Activated CD4-positive, alpha-beta T cell treated with anti-CD3 and anti-CD28 coated beads, Interleukin-2, amount 50 U/mL, for 4 hours (primary cell): ENCODE results near the gene RALB.

ENCODE experiments used
- DNase-seq, 2 experiments: peaks; one replicate each; pipeline ENCODE4 v3.0.0-alpha.2; 2020

RALB gene

DNA sequence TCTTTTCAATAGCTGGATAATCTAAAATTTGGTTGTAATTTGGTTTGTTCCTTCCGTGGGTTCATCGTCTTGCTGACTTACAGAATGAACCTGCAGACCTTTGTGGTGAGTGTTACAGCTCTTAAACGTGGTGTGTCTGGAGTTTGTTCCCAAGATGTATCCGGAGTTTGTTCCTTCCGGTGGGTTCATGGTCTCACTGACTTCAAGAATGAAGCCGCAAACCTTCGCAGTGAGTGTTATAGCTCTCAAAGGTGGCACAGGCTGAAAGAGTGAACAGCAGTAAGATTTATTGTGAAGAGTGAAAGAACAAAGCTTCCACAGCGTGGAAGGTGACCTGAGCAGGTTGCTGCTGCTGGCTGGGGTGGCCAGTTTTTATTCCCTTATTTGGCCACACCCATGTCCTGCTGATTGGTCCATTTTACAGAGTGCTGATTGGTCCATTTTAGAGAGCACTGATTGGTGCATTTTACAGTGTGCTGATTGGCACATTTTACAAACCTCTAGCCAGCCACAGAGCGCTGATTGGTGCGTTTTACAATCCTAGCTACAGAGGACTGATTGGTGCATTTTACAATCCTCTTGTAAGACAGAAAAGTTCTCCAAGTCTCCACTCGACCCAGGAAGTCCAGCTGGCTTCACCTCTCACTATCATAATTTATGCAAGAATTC lies 16.6 kb downstream of the RALB start:
- no peak for DNase-seq

DNA sequence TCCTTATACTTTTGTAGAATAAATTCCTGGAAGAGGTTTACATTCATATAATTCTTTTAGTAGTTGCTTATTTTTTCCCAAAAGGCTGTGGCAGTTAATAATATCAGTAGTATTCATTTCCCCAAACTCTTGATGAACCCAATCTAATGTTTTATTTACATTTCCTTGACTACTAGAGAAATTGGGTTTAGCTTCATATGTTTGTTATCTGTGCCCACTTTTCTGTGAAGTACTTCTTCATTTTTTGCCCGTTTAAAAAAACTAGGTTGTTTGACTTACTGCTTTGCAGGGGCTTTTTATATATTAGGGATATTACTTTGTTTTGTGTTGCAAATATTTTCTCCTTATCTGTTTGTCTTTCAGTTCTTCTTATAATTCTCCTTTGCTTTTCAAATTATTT lies 17.2 kb downstream of the RALB start:
- no peak for DNase-seq

DNA sequence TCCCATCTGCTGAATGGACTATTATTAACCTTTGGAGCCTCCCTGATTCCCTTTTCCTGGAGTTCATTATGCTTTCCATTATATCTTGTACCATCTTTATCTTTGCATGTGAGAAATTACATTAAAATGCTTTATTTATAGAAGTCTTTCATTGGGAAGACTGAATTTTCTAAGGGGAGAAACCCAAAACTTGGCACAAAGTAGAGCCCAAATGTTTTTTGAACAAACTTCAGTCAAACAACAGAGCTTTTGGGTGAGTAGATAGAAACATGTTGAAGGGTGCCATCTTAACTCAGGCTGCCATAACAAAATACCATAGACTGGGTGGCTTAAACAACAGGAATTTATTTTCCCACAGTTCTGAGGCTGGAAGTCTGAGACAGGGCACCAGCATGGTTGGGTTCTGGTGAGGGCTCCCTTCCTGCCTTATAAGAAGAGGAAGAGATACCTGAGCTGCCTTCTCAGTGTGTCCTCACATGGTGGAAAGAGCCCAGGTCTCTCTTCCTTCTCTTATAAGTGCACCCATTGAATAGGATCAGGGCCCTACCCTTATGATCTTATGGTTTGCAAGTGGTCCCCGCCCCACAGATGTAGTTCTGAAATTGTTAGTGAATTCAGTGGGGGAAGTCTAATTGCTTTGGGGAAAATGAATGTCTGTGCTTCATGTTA lies 19.2 kb downstream of the RALB start:
- DNase-seq = no peak

DNA sequence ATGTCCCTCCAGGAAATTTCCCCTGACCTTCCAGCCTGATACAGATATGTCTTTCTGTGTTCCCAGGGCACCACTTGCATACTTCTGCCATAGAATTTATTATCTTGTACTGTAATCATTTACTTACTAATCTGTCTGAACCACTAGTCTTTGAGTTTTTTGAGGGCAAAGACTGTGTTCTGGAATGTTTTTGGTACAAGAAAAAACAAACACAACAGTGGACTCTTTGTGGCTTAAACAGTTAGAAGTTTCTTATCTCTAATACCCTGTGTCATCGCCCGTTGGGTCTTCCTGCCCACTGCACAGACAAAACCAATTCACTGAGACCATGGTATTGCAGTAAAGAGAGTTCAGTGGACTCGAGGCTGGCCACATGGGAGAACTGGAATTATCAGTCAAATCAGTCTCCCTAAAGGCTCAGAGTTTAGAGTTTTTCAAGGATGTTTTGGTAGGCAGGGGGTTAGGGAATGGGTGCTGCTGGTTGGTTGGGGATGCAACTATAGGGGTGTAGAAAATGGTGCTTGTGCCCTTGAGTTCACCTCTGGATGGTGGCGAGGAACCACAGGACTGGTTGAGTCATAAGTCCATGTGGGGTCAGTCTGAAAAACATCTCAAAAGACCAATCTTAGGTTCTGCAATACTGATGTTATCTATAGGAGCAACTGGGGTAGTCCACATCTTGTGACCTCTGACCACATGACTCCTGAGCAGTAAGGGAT lies 20.3 kb downstream of the RALB start:
- no peak for DNase-seq

DNA sequence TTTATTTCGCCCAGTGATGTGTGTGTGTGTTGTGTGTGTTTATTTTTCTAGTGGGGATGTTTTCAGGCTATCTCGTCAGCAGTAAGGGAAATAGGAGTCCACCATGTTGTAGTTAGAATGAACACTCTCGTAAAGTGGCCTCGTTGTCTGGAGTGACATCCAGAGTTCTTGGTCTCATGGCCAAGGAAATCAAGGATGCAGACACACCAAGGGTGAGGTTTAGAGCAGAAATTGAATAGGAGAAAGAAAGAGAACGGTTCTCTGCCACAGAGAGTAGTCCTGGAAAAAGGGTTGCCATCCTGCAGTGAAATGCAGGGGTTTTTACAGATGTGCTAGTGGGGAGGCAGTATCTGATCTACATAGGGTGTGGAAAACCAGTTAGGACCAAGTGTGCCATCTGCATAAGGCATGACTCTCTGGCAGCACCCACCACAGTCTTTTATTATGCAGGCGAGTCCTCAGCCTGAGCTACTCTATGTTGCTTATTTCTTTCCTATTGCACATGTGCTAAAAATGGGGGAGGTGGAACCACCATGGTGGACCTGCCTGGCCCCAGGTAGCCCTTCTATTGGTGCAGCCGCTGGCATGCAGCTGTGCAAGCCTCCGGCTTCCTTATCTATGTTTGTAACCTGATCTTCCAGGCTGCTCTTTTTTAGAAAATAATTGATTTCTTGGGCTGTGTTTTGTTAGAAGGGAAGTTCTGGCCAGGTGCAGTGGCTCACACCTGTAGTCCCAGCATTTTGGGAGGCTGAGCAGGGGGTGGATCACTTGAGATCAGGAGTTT lies 23.2 kb downstream of the RALB start:
- no peak for DNase-seq

DNA sequence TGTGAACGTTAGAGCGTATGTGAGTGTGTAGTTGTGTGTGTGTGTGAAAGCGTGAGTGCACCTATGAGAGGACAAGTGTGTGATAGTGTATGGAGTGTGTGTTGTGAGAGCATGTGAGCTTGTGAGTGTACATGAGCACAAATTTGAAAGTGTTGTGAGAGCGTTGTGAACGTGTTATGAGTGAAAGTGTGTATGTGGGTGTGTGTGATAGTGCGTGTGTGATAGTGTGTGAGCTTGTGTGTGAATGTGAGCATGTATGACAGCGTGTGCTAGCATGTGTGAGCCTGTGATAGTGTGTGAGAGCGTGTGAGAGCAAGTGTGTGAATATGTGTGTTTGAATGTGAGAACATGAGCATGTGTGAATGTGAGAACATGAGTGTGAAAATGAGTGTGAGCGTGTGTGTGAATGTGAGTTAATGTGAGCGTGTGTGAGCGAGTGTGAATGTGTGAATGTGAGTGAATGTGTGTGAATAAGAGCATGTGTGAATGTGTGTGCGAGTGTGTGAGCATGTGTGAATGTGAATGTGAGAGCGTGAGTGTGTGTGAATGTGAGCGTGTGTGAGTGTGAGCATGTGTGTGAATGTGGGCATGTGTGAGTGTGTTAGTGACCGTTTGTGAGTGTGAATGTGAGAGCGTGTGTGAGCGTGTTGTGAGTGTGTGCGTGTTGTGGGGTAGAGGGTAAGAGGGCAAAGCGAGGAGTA lies 25.0 kb downstream of the RALB start:
- no peak for DNase-seq

DNA sequence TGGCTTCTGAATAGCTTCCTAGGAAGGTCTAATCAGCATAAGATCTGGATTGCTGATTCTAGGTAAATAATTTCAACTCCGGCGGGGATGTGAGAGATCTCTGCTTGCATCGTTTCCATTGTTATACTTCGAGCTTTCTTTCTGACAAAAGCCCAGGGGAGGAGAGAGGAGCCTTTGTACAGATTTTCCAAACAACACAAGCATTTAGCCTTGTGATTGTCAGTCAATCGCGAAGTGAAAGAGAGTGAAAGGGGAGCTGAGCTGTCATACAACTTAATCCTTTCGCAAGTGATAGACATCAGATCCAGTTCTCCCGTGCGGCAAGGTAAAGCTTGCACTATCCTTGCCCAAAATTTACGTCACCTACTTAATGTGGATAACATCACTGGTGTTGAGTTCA lies 26.2 kb downstream of the RALB start:
- DNase-seq = no peak

DNA sequence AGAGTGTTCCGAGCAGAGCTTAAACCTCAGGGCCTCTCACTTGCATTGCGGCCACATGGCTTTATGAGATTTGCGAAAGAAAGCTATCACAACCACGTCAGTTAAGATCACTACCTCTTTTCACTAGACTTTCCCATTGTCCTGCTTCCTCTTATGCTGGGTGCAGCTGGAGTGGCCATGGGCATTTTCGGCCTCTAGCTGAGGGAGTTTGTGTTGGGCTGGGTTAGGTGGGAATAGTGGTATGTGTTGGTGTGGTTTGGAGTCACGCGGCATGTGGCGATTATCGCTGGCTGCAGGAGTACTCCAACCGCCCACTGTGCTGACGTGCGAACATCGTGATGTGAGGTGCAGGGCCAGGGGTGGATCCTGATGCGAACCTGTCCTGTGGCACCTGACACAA lies 27.1 kb downstream of the RALB start:
- no peak for DNase-seq

DNA sequence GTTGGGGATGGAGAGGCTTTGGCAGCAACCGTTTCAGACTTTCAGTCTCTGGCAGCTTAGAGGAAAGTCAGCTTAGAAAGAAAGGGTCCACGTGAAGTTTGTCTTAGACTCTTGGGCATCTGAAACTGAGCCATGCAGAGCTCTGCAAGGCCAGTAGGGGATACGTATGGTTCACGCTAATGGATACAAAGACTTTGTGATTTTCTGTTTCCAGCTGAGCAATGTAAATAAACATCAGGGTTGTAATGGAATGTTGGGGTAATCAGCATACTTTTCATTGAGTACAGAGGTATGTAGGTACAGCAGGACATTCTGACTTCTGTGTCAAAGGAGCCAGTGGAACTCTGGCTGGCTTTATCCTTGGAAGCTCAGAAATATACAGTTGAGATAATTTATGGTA lies 31.0 kb downstream of the RALB start:
- DNase-seq = no peak

DNA sequence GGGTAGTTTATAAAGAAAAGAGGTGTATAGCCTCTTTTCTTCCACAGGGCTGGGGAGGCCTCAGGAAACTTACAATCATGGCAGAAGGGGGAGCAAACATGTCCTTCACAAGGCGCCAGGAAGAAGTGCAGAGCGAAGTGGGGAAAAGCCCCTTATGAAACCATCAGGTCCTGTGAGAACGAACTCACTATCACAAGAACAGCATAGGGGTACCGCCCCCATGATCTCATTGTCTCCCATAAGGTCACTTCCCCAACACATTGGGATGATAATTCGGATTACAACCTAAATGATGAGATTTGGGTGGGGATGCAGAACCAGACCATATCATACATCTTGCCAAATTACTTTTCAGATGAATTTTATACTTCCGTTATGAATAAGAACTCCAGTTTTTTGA lies 32.4 kb downstream of the RALB start:
- no peak for DNase-seq

DNA sequence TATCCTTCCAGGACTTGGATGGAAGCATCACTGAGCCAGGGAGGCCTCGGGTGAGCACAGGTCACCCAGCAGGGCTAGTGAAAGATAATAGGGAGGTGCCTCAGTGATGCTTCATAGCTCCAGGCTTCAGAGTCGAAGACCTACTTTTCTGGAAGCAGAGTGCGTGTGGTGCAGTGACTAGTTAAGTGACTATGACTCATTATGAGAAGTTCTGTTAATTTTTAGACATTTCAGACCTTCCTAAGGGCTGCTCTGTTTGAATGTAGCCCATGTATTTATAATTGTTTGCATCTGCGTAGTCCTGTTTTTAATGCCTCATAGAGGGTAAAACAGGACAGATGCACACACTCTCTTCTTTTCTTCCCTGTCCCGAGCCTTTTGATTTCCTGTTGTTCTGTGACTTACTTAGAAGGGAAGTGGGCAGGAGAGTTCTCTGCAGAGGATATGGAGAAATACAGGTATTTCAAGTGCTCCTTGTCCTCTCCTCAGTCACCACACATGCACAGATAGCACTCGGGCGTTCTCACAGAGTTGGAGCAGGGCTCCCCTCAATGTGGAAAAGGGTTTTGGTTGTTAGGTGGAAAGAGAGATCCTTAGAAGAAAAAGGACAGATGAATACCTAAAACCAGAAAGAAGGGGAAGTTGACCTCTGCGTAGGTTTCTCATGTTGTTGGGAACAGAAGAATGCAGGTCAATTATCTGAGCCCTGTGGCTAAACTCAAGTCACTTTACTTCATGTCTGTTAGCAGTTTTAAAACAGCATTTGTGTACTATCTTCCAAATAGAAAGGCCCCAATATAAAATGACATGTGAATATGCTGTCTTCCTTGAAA lies 34.7 kb downstream of the RALB start:
- DNase-seq = no peak

DNA sequence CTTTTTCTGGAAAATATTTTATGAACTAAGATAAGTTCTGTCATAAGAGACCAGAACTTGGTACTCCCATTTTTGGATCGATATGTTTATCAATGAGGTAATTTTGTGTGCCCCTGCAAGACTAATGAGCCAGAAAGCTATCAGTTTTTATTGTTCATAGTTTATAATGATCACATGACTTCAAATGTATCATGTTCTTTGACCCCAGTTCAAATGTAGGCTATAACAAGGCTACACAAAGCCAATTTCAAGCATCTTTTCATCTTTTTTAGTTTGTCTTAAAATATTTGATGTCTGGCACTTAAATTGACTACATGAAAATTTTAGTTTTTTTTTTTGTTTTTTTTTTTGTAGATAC lies 35.3 kb downstream of the RALB start:
- DNase-seq = no peak

DNA sequence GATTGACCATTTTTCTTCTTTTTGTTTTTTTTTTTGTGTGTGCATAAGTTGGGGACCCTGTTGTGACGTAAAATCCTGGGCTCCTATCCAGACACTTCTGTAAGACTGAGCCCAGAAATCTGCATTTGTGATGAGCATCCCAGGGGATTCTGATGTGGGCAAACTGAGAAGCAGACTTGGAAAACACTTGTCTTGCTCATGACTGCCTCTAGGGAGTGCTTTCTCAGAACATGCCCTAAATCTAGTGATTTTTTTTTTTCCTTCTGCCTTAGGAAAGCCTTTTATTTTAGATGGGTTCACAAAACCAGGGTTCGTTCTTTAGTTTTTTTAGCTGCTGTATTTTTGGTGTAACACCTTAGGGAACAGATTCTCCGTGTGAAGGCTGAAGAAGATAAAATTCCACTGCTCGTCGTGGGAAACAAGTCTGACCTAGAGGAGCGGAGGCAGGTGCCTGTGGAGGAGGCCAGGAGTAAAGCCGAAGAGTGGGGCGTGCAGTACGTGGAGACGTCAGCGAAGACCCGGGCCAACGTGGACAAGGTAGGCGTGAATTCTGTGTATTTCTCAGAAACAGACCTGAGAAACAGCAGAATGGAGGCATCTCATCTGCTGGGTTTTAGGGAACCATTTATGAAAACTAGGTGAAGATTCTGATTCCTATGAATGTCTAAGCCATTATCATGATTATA lies 36.7 kb downstream of the RALB start:
- no peak for DNase-seq

DNA sequence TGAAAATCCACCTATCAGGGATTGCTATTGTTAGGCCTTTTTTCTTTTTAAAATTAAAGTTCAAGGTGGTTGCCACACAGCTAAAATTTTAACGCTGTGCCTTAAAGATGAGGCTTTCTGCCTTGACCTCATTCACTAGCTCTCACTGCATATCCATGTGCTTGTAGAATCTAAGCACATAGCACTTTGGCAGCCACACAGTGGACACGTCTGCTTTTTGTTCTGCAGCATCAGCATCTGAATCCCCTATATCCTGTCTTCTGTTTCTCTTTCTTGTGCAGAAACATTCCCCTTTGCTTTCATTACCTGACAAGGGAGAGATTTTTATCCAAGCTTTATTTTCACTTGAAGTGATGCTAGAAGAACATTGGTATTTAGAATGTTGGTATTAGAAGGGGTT lies 38.1 kb downstream of the RALB start:
- no peak for DNase-seq

DNA sequence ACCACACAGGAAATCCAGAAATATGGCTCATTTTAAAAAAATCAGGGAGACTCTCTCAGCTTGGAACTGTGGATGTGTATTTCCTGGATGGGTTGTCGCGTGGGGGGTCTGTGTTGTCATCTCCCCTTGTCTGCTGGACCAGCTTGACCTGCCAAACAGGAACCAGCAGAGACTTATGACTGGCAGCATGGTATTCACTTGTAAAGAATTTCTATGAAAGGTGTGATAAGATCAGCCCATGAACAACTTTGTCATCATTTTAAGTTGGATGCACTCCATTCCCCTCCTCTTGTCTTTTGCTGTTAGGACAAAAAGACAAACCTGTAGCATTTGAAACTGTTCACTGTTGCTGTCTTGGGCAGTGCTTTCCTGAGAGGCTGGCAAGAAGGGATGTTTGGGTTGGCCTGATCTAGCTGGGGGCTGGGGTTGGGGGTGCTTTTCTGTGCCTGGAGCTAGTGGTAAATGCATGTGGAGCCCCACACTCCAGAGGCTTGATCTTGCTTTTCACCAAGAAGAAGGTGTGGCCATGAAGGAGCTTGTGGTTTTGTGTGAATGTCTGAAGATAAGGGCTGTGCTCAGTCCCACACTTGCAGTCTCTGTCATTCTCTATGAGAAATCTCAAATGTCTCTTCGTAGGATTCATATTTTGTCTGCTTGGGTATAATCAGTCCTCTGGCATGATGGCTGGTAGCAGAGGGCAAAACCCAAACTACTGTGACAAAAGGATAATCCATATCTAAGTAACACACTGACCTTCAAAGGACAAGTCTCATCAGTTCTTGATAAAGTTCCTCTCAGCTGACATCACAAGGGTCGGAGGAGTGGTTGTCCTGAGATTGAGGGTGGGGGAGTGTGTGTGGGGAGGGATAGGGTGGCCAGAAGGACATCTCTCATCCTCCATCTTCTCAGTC lies 39.0 kb downstream of the RALB start:
- no peak for DNase-seq

DNA sequence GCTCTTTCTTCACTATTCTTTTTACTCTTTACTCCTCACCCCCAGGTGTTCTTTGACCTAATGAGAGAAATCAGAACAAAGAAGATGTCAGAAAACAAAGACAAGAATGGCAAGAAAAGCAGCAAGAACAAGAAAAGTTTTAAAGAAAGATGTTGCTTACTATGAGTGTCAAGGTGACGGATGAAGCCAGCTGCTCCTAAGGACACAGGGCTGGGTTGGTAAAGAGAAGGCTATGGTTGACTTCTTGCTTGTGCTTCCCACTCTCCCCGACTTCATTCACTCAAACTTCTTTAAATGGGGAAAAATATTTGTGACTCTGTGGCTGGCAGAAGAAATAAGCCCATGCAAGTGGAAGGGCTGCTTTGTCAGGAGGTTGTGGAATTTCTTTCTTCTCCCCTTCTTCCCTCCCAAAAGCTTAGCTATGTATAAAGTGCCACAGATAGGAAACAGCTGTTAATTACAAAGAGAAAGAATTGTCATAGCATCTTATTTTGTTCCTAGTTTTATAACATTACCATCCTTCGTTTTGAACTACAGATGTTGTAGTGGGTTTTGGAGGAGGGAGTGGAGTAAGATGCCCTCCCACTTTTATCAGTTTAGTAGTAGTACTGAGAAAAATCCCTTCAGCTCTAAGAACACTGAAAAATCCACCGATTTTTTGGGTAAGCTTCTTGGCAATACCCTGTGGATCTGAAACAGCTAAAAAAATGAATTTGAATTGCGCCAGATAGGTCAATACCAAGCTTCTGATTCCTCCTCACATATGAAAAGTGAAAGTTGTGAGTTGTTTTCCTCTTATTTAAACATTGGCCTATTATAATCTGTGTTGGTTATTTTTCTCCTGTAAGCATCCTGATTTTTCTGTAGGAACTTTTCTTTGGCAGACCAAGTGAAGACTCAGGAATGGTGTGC lies 40.7 kb downstream of the RALB start:
- no peak for DNase-seq

DNA sequence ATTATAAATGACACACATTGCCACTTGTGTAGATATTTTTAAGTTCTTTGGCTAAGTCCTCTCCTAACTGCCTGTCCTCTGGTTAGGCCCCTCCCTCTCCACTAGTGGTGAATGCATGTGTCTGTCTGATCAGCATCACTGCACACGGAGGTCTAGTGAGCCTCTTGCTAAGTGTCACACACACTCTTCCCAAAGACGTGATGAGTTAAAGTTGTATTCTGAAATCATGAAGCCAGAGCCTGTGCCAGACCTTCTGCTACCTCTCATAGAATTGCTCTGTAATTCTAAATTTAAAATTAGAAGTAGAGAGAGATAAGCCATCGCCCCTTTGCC lies 41.3 kb downstream of the RALB start:
- no peak for DNase-seq

DNA sequence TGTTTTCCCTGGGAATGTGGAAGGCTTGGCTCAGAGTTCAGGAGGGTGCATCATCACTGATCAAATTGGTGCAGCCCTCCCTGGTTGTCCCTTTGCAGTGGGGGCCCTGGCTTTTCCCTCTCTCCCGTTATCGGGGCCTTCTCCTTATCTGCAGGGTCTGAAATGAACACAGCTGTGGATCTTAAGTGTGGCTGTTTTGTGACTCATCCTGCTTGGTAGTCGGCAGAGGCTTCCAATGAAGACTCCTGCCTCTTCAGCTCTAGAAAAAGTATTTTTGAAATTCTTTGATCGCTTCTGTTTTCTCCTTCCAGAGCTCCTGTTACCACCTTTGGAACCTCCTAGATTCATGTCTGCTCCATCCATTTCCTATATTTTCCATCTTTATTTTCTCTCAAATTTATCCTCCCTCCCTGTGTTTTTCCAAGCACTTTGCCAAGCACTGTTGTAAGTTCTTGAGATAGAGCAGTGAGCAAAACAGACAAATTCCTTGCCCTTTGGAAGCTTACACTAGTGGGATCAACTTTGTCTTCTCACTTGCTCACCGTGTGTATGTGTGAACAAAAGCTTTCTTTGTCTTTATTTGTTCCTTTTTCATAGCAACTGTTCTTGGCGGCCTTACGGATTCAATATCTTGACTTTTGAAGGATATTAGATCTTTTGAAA lies 45.7 kb downstream of the RALB start:
- DNase-seq = no peak

DNA sequence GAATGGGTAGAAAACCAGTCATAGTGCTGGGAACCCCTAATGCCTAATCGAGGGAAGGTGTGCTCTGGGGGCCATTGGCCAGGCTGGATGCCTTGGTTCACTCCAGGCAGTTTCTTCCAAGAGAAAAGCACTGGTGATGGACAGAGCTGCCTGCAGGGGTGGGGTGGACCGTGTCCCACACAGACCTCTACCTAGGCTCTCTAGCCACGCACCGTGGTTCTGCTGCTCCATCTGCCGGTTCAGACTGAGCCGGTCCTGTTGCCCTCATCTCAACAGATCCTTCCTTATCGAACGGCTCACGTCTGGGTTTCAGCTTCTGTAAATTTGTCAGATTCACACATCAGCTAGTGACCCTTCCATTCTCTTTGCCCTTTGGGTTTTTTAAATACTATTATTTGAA lies 46.4 kb downstream of the RALB start:
- no peak for DNase-seq
